Heart right ventricle (tissue), 16 donors: ENCODE data around the gene RET. TPM values are rescaled to one million over a fixed set of nuclear protein-coding genes. Genes with fewer than 3 reads are reported as not detected.

ENCODE experiments used
- ATAC-seq, 8 donors: fragments of 200-7000 bp; cut with Tn5 transposase; one replicate each; pipeline ENCODE4 v1.9.1; 2020; ENCODE audit warnings: mild to moderate bottlenecking in 8 of 8, moderate library complexity in 8 of 8, moderate number of reproducible peaks in 1 of 8
- DNase-seq, 2 donors: peaks; one replicate each; pipeline ENCODE4 v3.0.0-alpha.2; 2020
- H3K27ac ChIP-seq, 10 donors: fragments of 200-600 bp; sonication (generic) in 2 of 10; one replicate each; pipeline versions ENCODE4 v1.5.0 to v1.8.0; 2020 to 2022; ENCODE audit warnings: mild to moderate bottlenecking in 3 of 10
- H3K27me3 ChIP-seq, 7 donors: fragments of 200-600 bp; one replicate each; pipeline ENCODE4 v1.8.0; 2021 to 2022; ENCODE audit warnings: mild to moderate bottlenecking in 2 of 7
- H3K36me3 ChIP-seq, 9 donors: fragments of 200-600 bp; sonication (generic) in 1 of 9; one replicate each; pipeline versions ENCODE4 v1.5.0 to v1.8.0; 2020 to 2022; ENCODE audit warnings: mild to moderate bottlenecking in 2 of 9
- H3K4me1 ChIP-seq, 9 donors: fragments of 200-600 bp; sonication (generic) in 1 of 9; one replicate each; pipeline versions ENCODE4 v1.5.0 to v1.8.0; 2020 to 2022; ENCODE audit warnings: mild to moderate bottlenecking in 4 of 9
- H3K4me3 ChIP-seq, 10 donors: fragments of 200-600 bp; sonication (generic) in 2 of 10; one replicate each; pipeline versions ENCODE4 v1.5.0 to v1.8.0; 2020 to 2022; ENCODE audit warnings: mild to moderate bottlenecking in 7 of 10, moderate library complexity in 2 of 10
- H3K9me3 ChIP-seq, 11 donors: fragments of 200-600 bp in 10 of 11; sonication (generic) in 2 of 11; one replicate each; pipeline versions ENCODE4 v1.5.0 to v1.8.0; 2013 to 2022; ENCODE audit warnings: mild to moderate bottlenecking in 2 of 11, control low read depth in 1 of 11, moderate library complexity in 1 of 11
- CTCF ChIP-seq, 9 donors: fragments of 200-600 bp; sonication (generic) in 2 of 9; IDR thresholded peaks; one replicate each; pipeline versions ENCODE4 v1.5.0 to v1.8.0; 2021 to 2022; ENCODE audit warnings: antibody characterized with exemption in 9 of 9, mild to moderate bottlenecking in 5 of 9, moderate library complexity in 1 of 9
- WGBS, 2 donors: extraction: QIAGEN DNeasy Blood & Tissue Kit; methylation state at CpG; one replicate each; pipeline ENCODE4 v1.1.7; 2013; ENCODE audit warnings: inconsistent platforms in 1 of 2; 5-methylcytosine and 5-hydroxymethylcytosine counted together
- intact Hi-C, 10 donors: fragments of 100-400 bp; cut with DNase I; formaldehyde crosslinking; loops; one replicate each; pipeline versions ENCODE4 v1.11.1 to v1.14.2; 2022
- polyA plus RNA-seq, 2 donors: library from polyadenylated mRNA; stranded (reverse); fragments of 200-250 nt; gene quantifications; one replicate each; pipeline ENCODE4 v1.2.3, GENCODE V29; 2013
- total RNA-seq, 10 donors: library from RNA; stranded (reverse); fragmentation: NEBNext Ultra II Directional in 3 of 10; extraction: Animal tissue kit (Norgen Biotek cat#: 25700) in 3 of 10; gene quantifications; one replicate each; pipeline versions ENCODE4 v1.2.1 to v1.2.4, GENCODE V29; 2021 to 2023
- donor health status: Arrhythmogenic right ventricular cardiomyopathy.
- donor health status: ischemic (EF 13 %, LVEDD 7.1; RV severe dilation, severe dysfunction).
- donor health status: healthy with polysubstance abuse.
- donor health status: DM: no; HTN: yes; CAD: no.
- donor health status: DM: no; HTN: no; CAD: no.
- donor health status: ischemic (EF 25% LVEDD 6.9; RV normal size, moderate dysfunction).
- donor health status: ischemic (EF 25% LVEDD 5.7; RV mildly dilated, moderate dysfunction).
- donor health status: healthy.
- donor health status: DM: yes; HTN: yes; CAD: no.
- donor health status: Ischemic cardiomyopathy.
- donor health status: ischemic (EF 35%, LVEDD 5.7; RV mildly dilated, moderate dysfunction).
- donor health status: nonischemic (EF 11% LVEDD 7.7; RV severe dilation, severe dysfunction).
- donor health status: DM: yes; HTN: yes; CAD: no.
- donor health status: PGD.
- donor health status: ischemic (EF 29% LVEDD 5.4; RV normal size, mild dysfunction).
- donor health status: nonischemic (EF 23%, LVEDD 6.1; RV moderate dilation, normal function).

The RET gene
- total and polyA plus RNA-seq, 12 donors = 0.38 to 2.6 (median 1.2) TPM

GRCh38 chr10:43130770-43131171 lies 53.9 kb downstream of the RET start:
- no peak overlapping the region for H3K27ac ChIP-seq
- peaks cover 0 to 41% (median 0%) of the 10 kb centered on the region in 9 donors for H3K4me1 ChIP-seq
- H3K4me3 ChIP-seq = no peak overlapping the region
- 81 to 82% methylated on average over 18 of the region's 18 CpGs for WGBS, 2 donors
- no peaks in the 10 kb centered on the region for H3K9me3 ChIP-seq
- no peaks in the 10 kb centered on the region for H3K36me3 ChIP-seq
- no peak for ATAC-seq
- TF ChIP-seq CTCF (IDR thresholded peaks at IDR 0.05) = no peak
- intact Hi-C loops = no loop called here
- H3K27me3 ChIP-seq = no peaks in the 10 kb centered on the region
- DNase-seq = no peak

GRCh38 chr10:43131256-43131655 lies 54.4 kb downstream of the RET start:
- WGBS, 2 donors = 91 to 93% methylated on average over 11 of the region's 11 CpGs
- Histone ChIP-seq H3K27me3 (no peaks in the 10 kb centered on the region), H3K4me3 (no peak overlapping the region), H3K36me3 (no peaks in the 10 kb centered on the region), H3K27ac (no peak overlapping the region), H3K4me1 (peaks cover 0 to 41% (median 0%) of the 10 kb centered on the region in 9 donors), H3K9me3 (no peaks in the 10 kb centered on the region)
- DNase-seq (no peak), ATAC-seq (no peak)
- intact Hi-C loops = no loop called here
- TF ChIP-seq CTCF (IDR thresholded peaks at IDR 0.05) = no peak

DNA sequence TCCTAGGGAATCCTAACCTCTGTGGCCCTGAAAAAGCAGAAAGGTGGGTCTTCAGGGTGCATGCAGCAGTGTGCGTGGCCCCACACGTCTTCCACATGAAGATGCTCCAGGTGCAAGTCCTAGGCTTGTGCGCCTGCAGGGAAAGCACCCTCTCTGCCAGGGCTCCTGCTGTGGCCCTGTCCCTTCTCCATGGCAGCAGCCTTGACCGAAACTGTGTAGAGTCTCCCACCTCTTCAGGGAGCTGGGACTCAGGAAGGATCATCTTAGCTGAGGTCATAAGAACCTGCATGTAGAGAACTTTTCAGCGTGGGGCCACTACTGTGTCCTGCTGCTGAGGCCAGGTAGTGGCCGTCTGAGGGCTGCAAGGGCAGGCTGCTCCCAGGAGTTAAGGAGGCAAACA lies 55.0 kb downstream of the RET start:
- H3K36me3 ChIP-seq = no peaks in the 10 kb centered on the region
- TF ChIP-seq CTCF (IDR thresholded peaks at IDR 0.05) = no peak
- intact Hi-C loops = no loop called here
- ATAC-seq = no peak
- H3K4me1 ChIP-seq = peaks cover 0 to 41% (median under 1%) of the 10 kb centered on the region in 9 donors
- 92% methylated on average over 6 of the region's 6 CpGs for WGBS, 2 donors
- no peaks in the 10 kb centered on the region for H3K9me3 ChIP-seq
- H3K4me3 ChIP-seq = no peak overlapping the region
- no peak for DNase-seq
- no peak overlapping the region for H3K27ac ChIP-seq
- H3K27me3 ChIP-seq = no peaks in the 10 kb centered on the region

DNA sequence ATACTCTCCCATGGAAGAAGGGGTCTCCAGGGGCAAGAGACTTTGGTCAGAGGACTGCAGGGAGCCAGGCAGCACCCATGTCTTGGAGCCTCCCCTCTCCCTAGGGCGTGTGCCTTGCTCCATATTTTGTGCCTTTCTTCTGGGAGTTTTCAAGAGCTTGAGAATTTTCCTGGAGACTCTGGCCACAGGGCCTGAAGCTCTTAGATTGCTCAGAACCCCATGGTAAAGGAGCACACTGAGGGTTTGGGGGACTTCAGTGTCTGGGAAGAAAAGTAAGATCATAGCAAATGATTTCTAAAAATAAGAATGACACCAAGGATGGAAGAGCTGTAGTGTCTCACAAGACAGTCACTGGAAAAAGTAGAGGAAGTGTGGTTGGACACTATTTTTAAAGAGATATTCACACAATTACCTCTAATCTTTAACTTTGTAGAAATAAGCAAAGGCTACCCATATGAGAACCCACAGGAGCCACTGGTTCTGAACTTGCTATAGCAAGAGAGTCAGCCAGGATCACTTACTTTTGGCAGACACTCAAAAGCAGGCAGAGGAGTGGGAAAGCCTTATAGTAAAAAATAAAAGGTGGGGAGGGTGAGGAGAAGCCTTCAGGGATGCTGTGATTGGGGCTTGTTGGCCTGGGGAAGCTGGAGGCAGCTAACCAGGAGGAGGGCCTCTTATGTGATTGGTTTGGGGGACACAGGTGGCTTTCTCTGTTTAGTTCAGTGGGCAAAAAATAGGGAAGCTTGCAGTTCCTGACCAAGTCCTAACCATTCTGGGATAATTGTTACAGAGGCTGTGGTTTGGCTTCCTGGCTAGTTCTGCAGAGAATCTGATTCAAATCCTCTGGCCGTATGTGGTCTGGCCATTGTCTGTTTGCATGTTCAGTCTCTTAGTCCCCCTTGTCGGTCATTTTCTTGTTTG lies 56.3 kb downstream of the RET start:
- WGBS, 2 donors = 77 to 79% methylated on average over 3 of the region's 3 CpGs
- intact Hi-C loops = no loop called here
- no peak for TF ChIP-seq CTCF (IDR thresholded peaks at IDR 0.05)
- no peak overlapping the region for H3K4me3 ChIP-seq
- H3K36me3 ChIP-seq = no peaks in the 10 kb centered on the region
- no peak for DNase-seq
- ATAC-seq = no peak
- H3K27me3 ChIP-seq = no peaks in the 10 kb centered on the region
- no peak overlapping the region for H3K27ac ChIP-seq
- H3K4me1 ChIP-seq = peaks cover 3 to 41% (median 8%) of the 10 kb centered on the region in 9 donors
- H3K9me3 ChIP-seq = no peaks in the 10 kb centered on the region
